Measurements from ENCODE around the gene CHCHD6.
A peak's percentile ranks its signal among the peaks of the same experiment; 100 is the strongest.

CHCHD6 gene

GRCh38 chr3:126676919-126677705 is 26.9 kb upstream of the CHCHD6 start:
- no peak for DNase-seq
- H3K27me3 ChIP-seq: peaks cover 0 to 18% of the 10 kb centered on the region in 2 donors
- peaks cover 0 to 12% (median 9%) of the 10 kb centered on the region in 4 donors for H3K4me1 ChIP-seq
- intact Hi-C loops (cut with DNase I; ENCODE audit: low total_unique reads): loop anchor here (5.0 kb wide), 1 partner anchor 780 kb away; no protein-coding TSS in a partner anchor
- no peak overlapping the region for H3K4me3 ChIP-seq
- no peaks in the 10 kb centered on the region for H3K9me3 ChIP-seq
- H3K36me3 ChIP-seq: no peaks in the 10 kb centered on the region
- no peak overlapping the region for H3K27ac ChIP-seq
- no peak for TF ChIP-seq CTCF (IDR thresholded peaks at IDR 0.05)

GRCh38 chr3:126677862-126678503 is 26.1 kb upstream of the CHCHD6 start:
- Histone ChIP-seq H3K27me3 (peaks cover 0 to 11% of the 10 kb centered on the region in 2 donors), H3K36me3 (no peaks in the 10 kb centered on the region), H3K27ac (no peak overlapping the region), H3K4me1 (peaks cover 0 to 12% (median 9%) of the 10 kb centered on the region in 4 donors), H3K4me3 (no peak overlapping the region), H3K9me3 (no peaks in the 10 kb centered on the region)
- TF ChIP-seq CTCF (IDR thresholded peaks at IDR 0.05): no peak
- intact Hi-C loops (cut with DNase I; ENCODE audit: low total_unique reads): loop anchor here (2.0 to 5.0 kb wide), 2 partner anchors 305 to 779 kb away; partner anchors contain the start of gene PLXNA1
- no peak for DNase-seq

GRCh38 chr3:126678693-126679317 is 25.2 kb upstream of the CHCHD6 start:
- H3K27me3 ChIP-seq: peaks cover 0 to 11% of the 10 kb centered on the region in 2 donors
- H3K4me1 ChIP-seq: peaks cover 0 to 18% (median 15%) of the 10 kb centered on the region in 4 donors
- no peaks in the 10 kb centered on the region for H3K9me3 ChIP-seq
- H3K27ac ChIP-seq: no peak overlapping the region
- TF ChIP-seq CTCF (IDR thresholded peaks at IDR 0.05): no peak
- no peaks in the 10 kb centered on the region for H3K36me3 ChIP-seq
- intact Hi-C loops (cut with DNase I; ENCODE audit: low total_unique reads): loop anchor here (2.0 to 5.0 kb wide), 2 partner anchors 304 to 778 kb away; partner anchors contain the start of gene PLXNA1
- H3K4me3 ChIP-seq: no peak overlapping the region
- DNase-seq: no peak

- Histone ChIP-seq H3K9me3 (no peaks in the 10 kb centered on the region), H3K4me3 (no peak overlapping the region), H3K27ac (no peak overlapping the region), H3K27me3 (peaks cover 0 to 11% of the 10 kb centered on the region in 2 donors), H3K4me1 (peaks cover 0 to 23% (median 17%) of the 10 kb centered on the region in 4 donors), H3K36me3 (no peaks in the 10 kb centered on the region)
- intact Hi-C loops (cut with DNase I; ENCODE audit: low total_unique reads): loop anchor here (2.0 to 5.0 kb wide), 2 partner anchors 303 to 778 kb away; partner anchors contain the start of gene PLXNA1
- peak; percentile 90 to 96 for TF ChIP-seq CTCF (IDR thresholded peaks at IDR 0.05)
- DNase-seq: peak; percentile 82 to 86
Observed at GRCh38 chr3:126679318-126679751, 24.7 kb upstream of the CHCHD6 start.

GRCh38 chr3:126679831-126680666 is 24.0 kb upstream of the CHCHD6 start:
- H3K27ac ChIP-seq: no peak overlapping the region
- intact Hi-C loops (cut with DNase I; ENCODE audit: low total_unique reads): loop anchor here (2.0 to 5.0 kb wide), 3 partner anchors 303 to 867 kb away; partner anchors contain the start of gene PLXNA1

More at GRCh38 chr3:126679831-126680666, 24.0 kb upstream of the CHCHD6 start:
- Histone ChIP-seq H3K36me3 (no peaks in the 10 kb centered on the region), H3K27me3 (peaks cover 0 to 11% of the 10 kb centered on the region in 2 donors), H3K9me3 (no peaks in the 10 kb centered on the region), H3K4me1 (peaks cover 0 to 30% (median 24%) of the 10 kb centered on the region in 4 donors), H3K4me3 (no peak overlapping the region)
- no peak for TF ChIP-seq CTCF (IDR thresholded peaks at IDR 0.05)
- no peak for DNase-seq
